RWPE2 (cell line): ENCODE measurements around the gene WDR5B.

ENCODE experiments used
- ATAC-seq: fragments of 200-7000 bp; cut with Tn5 transposase; 3 replicates; pipeline ENCODE4 v1.9.1; 2021; ENCODE audit warnings: low read depth
- DNase-seq: peaks from one replicate; pipeline ENCODE4 v3.0.0-alpha.2; 2020; ENCODE audit warnings: low spot score
- H3K27ac ChIP-seq: fragments of 450-650 bp; 2 replicates; pipeline ENCODE4 v1.5.1; 2017; ENCODE audit warnings: mild to moderate bottlenecking; ENCODE audit not compliant: poor library complexity, severe bottlenecking
- H3K27me3 ChIP-seq: fragments of 250-450 bp; sonication (Bioruptor Pico); 2 replicates; pipeline ENCODE4 v1.5.1; 2021; ENCODE audit warnings: mild to moderate bottlenecking, moderate library complexity; ENCODE audit not compliant: insufficient read depth, poor library complexity, severe bottlenecking
- H3K36me3 ChIP-seq: fragments of 250-450 bp; sonication (Bioruptor Pico); 2 replicates; pipeline ENCODE4 v1.5.1; 2020; ENCODE audit warnings: low read depth, mild to moderate bottlenecking, moderate library complexity
- H3K4me1 ChIP-seq: fragments of 250-450 bp; sonication (Bioruptor Pico); 2 replicates; pipeline ENCODE4 v1.5.1; 2021; ENCODE audit warnings: mild to moderate bottlenecking, moderate library complexity; ENCODE audit not compliant: insufficient read depth, poor library complexity, severe bottlenecking
- H3K4me3 ChIP-seq: fragments of 250-450 bp; sonication (Bioruptor Pico); 2 replicates; pipeline ENCODE4 v1.5.1; 2021; ENCODE audit warnings: mild to moderate bottlenecking, moderate library complexity; ENCODE audit not compliant: severe bottlenecking
- H3K9me3 ChIP-seq: fragments of 250-450 bp; sonication (Bioruptor Pico); 2 replicates; pipeline ENCODE4 v1.5.1; 2021; ENCODE audit warnings: mild to moderate bottlenecking, moderate library complexity; ENCODE audit not compliant: severe bottlenecking
- TF ChIP-seq, protein P1 (sequence below): fragments of 450-650 bp; IDR thresholded peaks from one replicate; pipeline ENCODE4 v1.5.1; 2017; ENCODE audit warnings: mild to moderate bottlenecking, moderate library complexity; ENCODE audit not compliant: poor library complexity, severe bottlenecking

WDR5B gene

DNA sequence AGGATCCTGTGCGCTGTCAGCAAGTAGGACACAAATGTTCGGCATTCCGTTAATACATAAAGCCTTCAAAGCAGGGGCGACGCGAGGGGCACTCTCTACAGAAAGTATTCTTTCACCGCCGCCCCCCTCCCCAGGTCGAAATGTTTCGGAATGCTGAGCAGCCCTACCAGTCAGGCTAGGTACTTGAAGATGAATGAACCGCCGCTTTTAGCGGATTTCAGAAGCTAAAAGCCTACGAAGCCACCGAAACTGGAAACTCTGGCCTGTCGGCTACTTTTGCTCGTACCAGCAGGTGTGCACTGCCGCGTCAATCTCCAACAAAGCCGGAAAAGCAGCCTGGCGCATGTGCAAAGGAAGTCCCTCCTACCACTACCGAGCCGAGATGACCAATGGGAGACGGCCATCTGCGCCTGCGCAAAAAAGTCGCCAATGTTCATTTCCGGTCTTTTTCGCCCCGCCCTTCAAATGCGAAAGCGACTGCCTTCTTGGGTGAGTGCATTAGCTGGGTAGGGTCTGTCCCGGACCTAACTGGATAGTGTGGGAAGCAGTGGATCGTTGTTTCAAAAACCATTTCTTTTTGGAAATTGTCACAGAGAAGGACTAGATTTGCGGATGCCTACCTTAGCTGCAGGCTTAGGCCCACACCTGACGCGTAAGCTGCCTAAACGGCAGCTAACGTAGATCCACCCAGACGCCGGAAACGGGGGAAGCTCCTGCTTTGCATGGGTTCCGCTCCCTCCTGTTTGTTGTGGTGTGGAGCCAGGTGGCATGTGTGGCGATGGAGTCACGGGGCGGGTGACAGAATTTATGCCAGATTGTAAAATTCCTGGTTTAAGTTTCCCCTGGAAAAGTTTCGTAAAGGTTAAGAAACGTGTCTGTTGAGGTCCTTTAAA lies at the start of gene WDR5B:
TSS of gene WDR5B (minus strand) at position 301 of the 893 bp plus-strand sequence. CDS start 534 bp downstream, outside the sequence.
- H3K27me3 ChIP-seq = no peaks in the 10 kb centered on the region
- H3K4me3 ChIP-seq = peak within 1 kb of the TSS; percentile 42
- DNase-seq (peak; percentile 94), ATAC-seq (peak; percentile 89)
- H3K4me1 ChIP-seq = peaks cover 8% of the 10 kb centered on the region
- TF ChIP-seq, protein P1, sequence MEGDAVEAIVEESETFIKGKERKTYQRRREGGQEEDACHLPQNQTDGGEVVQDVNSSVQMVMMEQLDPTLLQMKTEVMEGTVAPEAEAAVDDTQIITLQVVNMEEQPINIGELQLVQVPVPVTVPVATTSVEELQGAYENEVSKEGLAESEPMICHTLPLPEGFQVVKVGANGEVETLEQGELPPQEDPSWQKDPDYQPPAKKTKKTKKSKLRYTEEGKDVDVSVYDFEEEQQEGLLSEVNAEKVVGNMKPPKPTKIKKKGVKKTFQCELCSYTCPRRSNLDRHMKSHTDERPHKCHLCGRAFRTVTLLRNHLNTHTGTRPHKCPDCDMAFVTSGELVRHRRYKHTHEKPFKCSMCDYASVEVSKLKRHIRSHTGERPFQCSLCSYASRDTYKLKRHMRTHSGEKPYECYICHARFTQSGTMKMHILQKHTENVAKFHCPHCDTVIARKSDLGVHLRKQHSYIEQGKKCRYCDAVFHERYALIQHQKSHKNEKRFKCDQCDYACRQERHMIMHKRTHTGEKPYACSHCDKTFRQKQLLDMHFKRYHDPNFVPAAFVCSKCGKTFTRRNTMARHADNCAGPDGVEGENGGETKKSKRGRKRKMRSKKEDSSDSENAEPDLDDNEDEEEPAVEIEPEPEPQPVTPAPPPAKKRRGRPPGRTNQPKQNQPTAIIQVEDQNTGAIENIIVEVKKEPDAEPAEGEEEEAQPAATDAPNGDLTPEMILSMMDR = no peak
- peaks cover 32% of the 10 kb centered on the region for H3K36me3 ChIP-seq
- no peaks in the 10 kb centered on the region for H3K9me3 ChIP-seq
- peak within 1 kb of the TSS; percentile 70 for H3K27ac ChIP-seq

- ATAC-seq (no peak), DNase-seq (no peak)
- Histone ChIP-seq H3K4me3 (no peak overlapping the region), H3K9me3 (no peaks in the 10 kb centered on the region), H3K36me3 (peaks cover 66% of the 10 kb centered on the region), H3K4me1 (no peaks in the 10 kb centered on the region), H3K27me3 (no peaks in the 10 kb centered on the region), H3K27ac (no peak overlapping the region)
- TF ChIP-seq, protein P1 = no peak
Observed at GRCh38 chr3:122464659-122465058, 48.8 kb upstream of the WDR5B start.

GRCh38 chr3:122462406-122462805 lies 46.5 kb upstream of the WDR5B start:
- no peak overlapping the region for H3K27ac ChIP-seq
- peaks cover 88% of the 10 kb centered on the region for H3K36me3 ChIP-seq
- ATAC-seq (no peak), DNase-seq (no peak)
- no peaks in the 10 kb centered on the region for H3K4me1 ChIP-seq
- TF ChIP-seq, protein P1 = no peak
- no peaks in the 10 kb centered on the region for H3K27me3 ChIP-seq
- H3K9me3 ChIP-seq = no peaks in the 10 kb centered on the region
- no peak overlapping the region for H3K4me3 ChIP-seq

DNA sequence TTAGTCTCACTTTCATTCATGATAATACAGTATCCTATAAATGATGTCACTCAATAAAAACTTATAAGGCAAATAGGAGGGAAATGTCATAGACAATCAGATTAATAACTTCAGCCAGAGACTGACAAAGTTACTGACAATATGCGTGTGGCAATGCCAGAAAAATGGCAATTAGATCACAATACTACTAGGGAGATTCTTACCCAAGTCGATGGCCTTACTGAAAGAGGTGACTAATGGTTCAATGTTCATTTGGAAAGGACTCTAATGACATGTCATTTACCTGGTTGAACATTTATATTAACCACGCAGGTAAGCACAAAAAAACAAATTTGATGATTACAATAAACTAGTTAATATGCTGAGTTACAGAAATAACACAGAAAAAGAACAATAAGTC lies 45.9 kb upstream of the WDR5B start:
- Histone ChIP-seq H3K4me1 (no peaks in the 10 kb centered on the region), H3K9me3 (no peaks in the 10 kb centered on the region), H3K27me3 (no peaks in the 10 kb centered on the region), H3K4me3 (no peak overlapping the region), H3K36me3 (peaks cover 88% of the 10 kb centered on the region), H3K27ac (no peak overlapping the region)
- TF ChIP-seq, protein P1 = no peak
- DNase-seq (no peak), ATAC-seq (no peak)

DNA sequence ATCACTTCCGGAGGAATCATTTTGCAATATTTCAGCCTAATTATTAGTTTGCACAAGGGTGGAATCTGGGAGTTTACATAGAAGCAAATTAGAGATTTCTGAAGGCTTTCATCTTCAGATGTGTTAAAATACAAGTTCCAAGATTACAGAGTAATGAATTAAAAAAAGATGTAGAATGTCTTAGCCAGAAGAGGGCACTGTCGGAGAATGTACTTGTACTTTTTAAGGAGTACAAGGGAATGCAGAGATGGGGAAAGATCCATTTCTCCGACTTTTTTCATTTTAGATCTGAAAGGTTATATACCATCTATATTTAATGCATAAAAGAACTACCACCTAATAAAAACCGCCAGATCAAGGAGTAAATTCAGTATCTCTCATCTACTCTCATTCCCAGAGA lies 43.1 kb upstream of the WDR5B start:
- Histone ChIP-seq H3K27ac (no peak overlapping the region), H3K4me3 (no peak overlapping the region), H3K4me1 (no peaks in the 10 kb centered on the region), H3K27me3 (no peaks in the 10 kb centered on the region), H3K9me3 (no peaks in the 10 kb centered on the region), H3K36me3 (peaks cover 91% of the 10 kb centered on the region)
- ATAC-seq = peak; percentile 66; the same call in 2 of the 3 replicates
- DNase-seq = no peak
- TF ChIP-seq, protein P1 = peak; percentile 77
